Heart left ventricle (tissue), 16 donors: Measurements from ENCODE around the gene PLD2. TPM values are rescaled to one million over a fixed set of nuclear protein-coding genes. Genes with fewer than 3 reads are reported as not detected.
A peak's percentile ranks its signal among the peaks of the same experiment; 100 is the strongest.

ENCODE experiments used
- ATAC-seq, 4 donors: fragments of 200-7000 bp; cut with Tn5 transposase; one replicate each; pipeline ENCODE4 v1.9.1; 2020 to 2022; ENCODE audit warnings: moderate library complexity in 4 of 4, mild to moderate bottlenecking in 3 of 4, moderate number of reproducible peaks in 1 of 4
- DNase-seq, 5 donors: peaks; one replicate each; pipeline ENCODE4 v3.0.0-alpha.2; 2020
- H3K27ac ChIP-seq, 12 donors: fragments of 200-600 bp; sonication (generic) in 4 of 12; one replicate each; pipeline versions ENCODE4 v1.5.0 to v1.8.0; 2016 to 2022; ENCODE audit warnings: mild to moderate bottlenecking in 2 of 12
- H3K27me3 ChIP-seq, 9 donors: fragments of 200-600 bp; sonication (generic) in 2 of 9; one replicate each; pipeline versions ENCODE4 v1.5.1 to v1.8.0; 2016 to 2022; ENCODE audit warnings: mild to moderate bottlenecking in 3 of 9
- H3K36me3 ChIP-seq, 9 donors: fragments of 200-600 bp; sonication (generic) in 2 of 9; one replicate each; pipeline versions ENCODE4 v1.5.0 to v1.8.0; 2018 to 2022; ENCODE audit warnings: mild to moderate bottlenecking in 2 of 9
- H3K4me1 ChIP-seq, 12 donors: fragments of 200-600 bp; sonication (generic) in 4 of 12; one replicate each; pipeline versions ENCODE4 v1.5.0 to v1.8.0; 2016 to 2022; ENCODE audit warnings: mild to moderate bottlenecking in 3 of 12
- H3K4me3 ChIP-seq, 12 donors: fragments of 200-600 bp; sonication (generic) in 4 of 12; one replicate each; pipeline versions ENCODE4 v1.5.0 to v1.8.0; 2017 to 2022; ENCODE audit warnings: mild to moderate bottlenecking in 9 of 12, moderate library complexity in 4 of 12
- H3K9me3 ChIP-seq, 12 donors: fragments of 200-600 bp; sonication (generic) in 4 of 12; one replicate each; pipeline versions ENCODE4 v1.5.0 to v1.8.0; 2016 to 2022; ENCODE audit warnings: mild to moderate bottlenecking in 1 of 12
- CTCF ChIP-seq, 12 donors: fragments of 200-600 bp; sonication (generic) in 4 of 12; IDR thresholded peaks; one replicate each; pipeline versions ENCODE4 v1.5.0 to v1.8.0; 2018 to 2022; ENCODE audit warnings: antibody characterized with exemption in 12 of 12, mild to moderate bottlenecking in 5 of 12
- POLR2A ChIP-seq, 2 donors: fragments of 450-650 bp; IDR thresholded peaks; one replicate each; pipeline ENCODE4 v1.6.1; 2017; ENCODE audit warnings: antibody characterized with exemption in 2 of 2, mild to moderate bottlenecking in 2 of 2, moderate library complexity in 2 of 2
- WGBS, 4 donors: extraction: QIAGEN DNeasy Blood & Tissue Kit in 2 of 4; methylation state at CpG; one replicate each; pipeline versions ENCODE4 v1.1.5 to v1.1.7; 2013 to 2018; 5-methylcytosine and 5-hydroxymethylcytosine counted together
- intact Hi-C, 10 donors: fragments of 100-400 bp; cut with DNase I; formaldehyde crosslinking; loops; one replicate each; pipeline versions ENCODE4 v1.11.1 to v1.14.2; 2022
- long read RNA-seq, 3 donors: library from polyadenylated mRNA; unstranded; transcript quantifications; one replicate each; pipeline ENCODE4 v2.0.0, GENCODE V29; 2020 to 2021
- polyA plus RNA-seq, 2 donors: library from polyadenylated mRNA; stranded (reverse); fragments of 200-250 nt; gene quantifications; one replicate each; pipeline ENCODE4 v1.2.3, GENCODE V29; 2013
- total RNA-seq, 9 donors: library from RNA; depleted of rRNA in 2 of 9; stranded (reverse); fragments of >200 nt in 2 of 9; fragmentation: NEBNext Ultra II Directional in 3 of 9; extraction: Animal tissue kit (Norgen Biotek cat#: 25700) in 3 of 9; gene quantifications; one replicate each; pipeline versions ENCODE4 v1.1.0 to v1.2.4, GENCODE V29; 2016 to 2023
- donor health status: ischemic (EF 13 %, LVEDD 7.1; RV severe dilation, severe dysfunction).
- donor health status: healthy with polysubstance abuse.
- donor health status: DM: no; HTN: yes; CAD: no.
- donor health status: DM: no; HTN: no; CAD: no.
- donor health status: ischemic (EF 25% LVEDD 6.9; RV normal size, moderate dysfunction).
- donor health status: ischemic (EF 25% LVEDD 5.7; RV mildly dilated, moderate dysfunction).
- donor health status: healthy.
- donor health status: DM: yes; HTN: yes; CAD: no.
- donor health status: ischemic (EF 35%, LVEDD 5.7; RV mildly dilated, moderate dysfunction).
- donor health status: nonischemic (EF 11% LVEDD 7.7; RV severe dilation, severe dysfunction).
- donor health status: DM: yes; HTN: yes; CAD: no.
- donor health status: PGD.
- donor health status: ischemic (EF 29% LVEDD 5.4; RV normal size, mild dysfunction).
- donor health status: nonischemic (EF 23%, LVEDD 6.1; RV moderate dilation, normal function).

The PLD2 gene
- 10 to 100 TPM in 2 of 9 donors, 1 to 10 TPM in 7; 5.5 to 17.9 (median 8.5) TPM for total RNA-seq
- 1 to 10 TPM; 5.3 to 8.6 TPM for polyA plus RNA-seq
- long read RNA-seq, donor 1, partial matches to known transcripts, result 5 of 13 reads
- long read RNA-seq, donor 1, other reads (novel, unspliced or antisense), result 7 of 13 reads
- long read RNA-seq, donor 2, transcript PLD2-201 (25 exons, 3,503 nt), result major isoform, 7 of 32 reads
- long read RNA-seq, donor 2, partial matches to known transcripts, result 13 of 32 reads
- long read RNA-seq, donor 2, other reads (novel, unspliced or antisense), result 9 of 32 reads
- long read RNA-seq, donor 3, partial matches to known transcripts, result 3 of 8 reads
- long read RNA-seq, donor 3, other reads (novel, unspliced or antisense), result 2 of 8 reads

GRCh38 chr17:4806777-4807604, at the start of gene PLD2:
TSS of gene PLD2 (plus strand) at chr17:4807152. CDS start at chr17:4807773, 621 bp downstream.
- H3K27me3 ChIP-seq, result no peaks in the 10 kb centered on the region
- H3K4me1 ChIP-seq, result peaks cover 6 to 27% (median 16%) of the 10 kb centered on the region in 12 donors
- H3K36me3 ChIP-seq, result peaks cover 0 to 27% (median 13%) of the 10 kb centered on the region in 9 donors
- peak; percentile 84 to 99 (median 98) for ATAC-seq
- WGBS, 4 donors, result 1% methylated on average over 16 to 106 of the region's 106 CpGs
- peak within 1 kb of the TSS; percentile 45 to 92 (median 85) for H3K27ac ChIP-seq
- intact Hi-C loops, result loop anchor here in 2 of 10 donors (2.0 to 5.0 kb wide), 2 partner anchors 26 to 75 kb away; partner anchors contain the start of gene MINK1 (in 1 of the 2)
- peak within 1 kb of the TSS; percentile 69 to 100 (median 86) for H3K4me3 ChIP-seq
- no peaks in the 10 kb centered on the region for H3K9me3 ChIP-seq
- peak; percentile 89 to 94 (median 90) for DNase-seq
- peak in 1 of 2 donors; percentile 72 for TF ChIP-seq POLR2A (IDR thresholded peaks at IDR 0.05)
- peak in 1 of 12 donors; percentile 7 for TF ChIP-seq CTCF (IDR thresholded peaks at IDR 0.05)

GRCh38 chr17:4759776-4760236, 47.1 kb upstream of the PLD2 start:
- Histone ChIP-seq H3K36me3 (no peaks in the 10 kb centered on the region), H3K4me1 (peaks cover 0 to 11% (median 0%) of the 10 kb centered on the region in 12 donors), H3K4me3 (no peak overlapping the region), H3K27me3 (peaks cover 0 to 15% (median 3%) of the 10 kb centered on the region in 9 donors), H3K27ac (peak overlapping the region in 2 of 12 donors; percentile 30 to 54), H3K9me3 (no peaks in the 10 kb centered on the region)
- no peak for TF ChIP-seq CTCF (IDR thresholded peaks at IDR 0.05)
- TF ChIP-seq POLR2A (IDR thresholded peaks at IDR 0.05), result no peak
- ATAC-seq (peak in 3 of 4 donors; percentile 18 to 83 (median 57)), DNase-seq (no peak)
- whole genome bisulfite sequencing, 4 donors, result 73 to 76% (median 75%) methylated on average over 10 of the region's 10 CpGs
- intact Hi-C loops, result no loop called here

GRCh38 chr17:4764595-4764994, 42.4 kb upstream of the PLD2 start:
- Histone ChIP-seq H3K27ac (peak overlapping the region in 5 of 12 donors; percentile 38 to 93 (median 41)), H3K4me3 (no peak overlapping the region), H3K36me3 (no peaks in the 10 kb centered on the region), H3K27me3 (peaks cover 0 to 15% (median 0%) of the 10 kb centered on the region in 9 donors), H3K4me1 (peaks cover 0 to 44% (median 0%) of the 10 kb centered on the region in 12 donors), H3K9me3 (no peaks in the 10 kb centered on the region)
- ATAC-seq (peak; percentile 42 to 71 (median 58)), DNase-seq (no peak)
- WGBS, 4 donors, result 67 to 76% (median 72%) methylated on average over 3 of the region's 3 CpGs
- intact Hi-C loops, result no loop called here
- TF ChIP-seq POLR2A (IDR thresholded peaks at IDR 0.05) (no peak), CTCF (IDR thresholded peaks at IDR 0.05) (no peak)
